Hematopoietic multipotent progenitor cell (in vitro differentiated cells): ENCODE data around the gene CDC42EP4. TPM values are rescaled to one million over a fixed set of nuclear protein-coding genes. Genes with fewer than 3 reads are reported as not detected.
"Not testable (repeated sequence)": the region's sequence is repeated elsewhere in the genome, so short reads cannot be mapped to it uniquely, and the experiment has no call there.

ENCODE experiments used
- DNase-seq, 3 donors: peaks; one replicate each; pipeline ENCODE4 v3.0.0-alpha.2; 2011 to 2015; ENCODE audit warnings: low read depth in 2 of 3, low spot score in 2 of 3
- total RNA-seq: library from RNA; depleted of rRNA; stranded (reverse); fragments of >200 nt; gene quantifications from one replicate; pipeline ENCODE4 v1.2.3, GENCODE V29; 2012

Gene CDC42EP4
- total RNA-seq, 1 donor, result 11.8 TPM

- DNase-seq, result no peak
Measured at GRCh38 chr17:73283250-73283649, 28.6 kb downstream of the CDC42EP4 start.

GRCh38 chr17:73282629-73283028 lies 29.2 kb downstream of the CDC42EP4 start:
- no peak for DNase-seq

DNA sequence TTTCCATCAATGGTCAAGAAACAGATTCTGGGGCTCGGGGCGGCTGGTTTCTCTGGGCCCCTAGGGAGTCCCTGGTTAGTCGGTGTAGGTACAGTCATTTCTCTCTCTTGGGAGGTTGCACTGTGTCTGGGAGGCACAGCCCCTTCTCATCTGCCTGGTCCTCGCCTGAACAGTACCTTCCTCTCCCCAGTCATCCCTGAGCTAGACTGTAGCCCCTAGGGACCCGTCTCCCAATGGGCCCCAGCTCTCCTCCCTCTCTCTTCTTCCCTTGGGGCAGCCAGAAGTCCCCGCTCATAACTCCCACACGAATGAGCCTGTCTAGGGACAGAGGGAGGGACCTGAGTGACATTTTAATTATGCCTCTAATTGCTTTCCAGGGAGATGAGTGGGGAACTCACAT lies 29.9 kb downstream of the CDC42EP4 start:
- DNase-seq, result no peak

DNA sequence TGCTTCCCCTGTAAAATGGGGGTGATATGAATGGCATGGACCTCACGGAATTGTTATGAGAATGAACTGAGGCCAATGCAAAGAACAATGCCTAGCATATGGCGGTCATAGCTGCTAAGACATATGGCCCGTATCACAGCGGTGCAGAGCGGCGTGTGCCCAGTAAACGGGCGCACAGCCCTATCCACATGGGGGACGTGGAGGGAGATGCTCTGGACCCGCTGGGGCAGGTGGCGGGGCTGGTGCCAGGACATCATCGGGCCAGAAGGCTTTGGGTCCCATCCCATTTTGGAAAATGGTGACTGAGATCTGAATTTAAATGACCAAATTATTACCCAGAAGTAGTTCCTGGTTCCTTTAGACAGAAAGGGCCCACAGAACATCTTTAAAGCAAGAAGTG lies 31.6 kb downstream of the CDC42EP4 start:
- no peak for DNase-seq

- no peak for DNase-seq
Measured at GRCh38 chr17:73279704-73280103, 32.1 kb downstream of the CDC42EP4 start.

DNA sequence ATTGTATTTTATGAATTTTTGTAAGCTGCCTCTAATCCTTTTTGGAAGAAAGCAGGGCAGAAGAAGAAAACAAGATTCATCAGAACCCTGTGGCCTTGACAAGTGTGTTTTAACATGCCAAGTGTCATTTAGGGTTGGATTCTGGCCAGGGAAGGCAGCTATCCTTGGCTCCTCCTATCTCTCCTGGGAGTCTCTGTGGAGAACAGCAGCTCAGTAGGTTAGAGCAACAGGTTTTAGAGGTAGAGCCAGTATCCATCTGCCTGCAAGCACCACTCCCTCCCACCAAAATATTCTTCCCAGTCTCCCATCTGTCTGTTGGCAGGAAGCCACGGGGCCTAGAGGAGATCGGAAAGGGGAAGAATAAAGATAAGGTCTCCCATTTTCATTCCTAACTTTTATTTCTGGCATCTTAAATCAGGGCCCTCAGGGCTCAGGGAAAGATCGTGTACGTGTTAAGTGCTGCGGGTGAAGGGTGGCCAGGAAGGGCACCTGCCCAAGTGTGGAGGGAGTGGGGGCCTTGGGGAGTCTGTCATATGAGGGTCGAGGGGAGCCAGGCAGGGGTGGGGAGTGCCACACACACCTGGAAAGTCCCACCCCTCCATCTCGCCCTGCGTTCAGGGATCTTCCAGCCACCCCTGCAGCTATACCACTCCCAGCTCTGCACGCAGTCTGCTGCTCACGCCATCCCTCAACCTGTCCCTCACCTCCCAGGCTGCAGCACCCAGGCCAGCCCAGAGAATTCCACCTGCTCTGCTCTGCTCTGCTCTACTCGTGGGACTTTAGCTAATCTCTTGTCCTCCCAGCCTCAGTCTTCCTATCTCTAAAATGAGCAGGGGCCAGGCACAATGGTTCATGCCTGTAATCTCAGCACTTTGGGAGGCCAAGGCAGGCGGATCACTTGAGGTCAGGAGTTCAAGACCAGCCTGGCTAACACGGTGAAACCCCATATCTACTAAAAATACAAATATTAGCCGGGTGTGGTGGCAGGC lies 33.0 kb downstream of the CDC42EP4 start:
- no peak for DNase-seq

DNA sequence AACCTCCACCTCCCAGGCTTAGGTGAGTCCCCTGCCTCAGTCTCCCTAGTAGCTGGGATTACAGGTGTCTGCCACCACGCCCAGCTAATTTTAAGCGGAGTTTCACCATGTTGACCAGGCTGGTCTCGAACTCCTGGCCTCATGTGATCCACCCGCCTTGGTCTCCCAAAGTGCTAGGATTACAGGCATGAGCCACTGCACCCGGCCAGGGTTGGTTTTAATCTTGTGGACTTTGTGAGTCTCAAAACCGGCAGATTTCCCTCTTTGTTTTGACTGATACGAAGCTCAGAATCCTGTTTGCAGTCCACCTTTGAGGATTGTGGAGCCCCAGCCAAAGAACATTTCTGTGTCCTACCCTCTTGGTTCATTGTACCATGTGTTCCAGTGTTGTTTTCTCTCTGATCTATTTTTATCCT lies 33.7 kb downstream of the CDC42EP4 start:
- DNase-seq, result no peak

DNA sequence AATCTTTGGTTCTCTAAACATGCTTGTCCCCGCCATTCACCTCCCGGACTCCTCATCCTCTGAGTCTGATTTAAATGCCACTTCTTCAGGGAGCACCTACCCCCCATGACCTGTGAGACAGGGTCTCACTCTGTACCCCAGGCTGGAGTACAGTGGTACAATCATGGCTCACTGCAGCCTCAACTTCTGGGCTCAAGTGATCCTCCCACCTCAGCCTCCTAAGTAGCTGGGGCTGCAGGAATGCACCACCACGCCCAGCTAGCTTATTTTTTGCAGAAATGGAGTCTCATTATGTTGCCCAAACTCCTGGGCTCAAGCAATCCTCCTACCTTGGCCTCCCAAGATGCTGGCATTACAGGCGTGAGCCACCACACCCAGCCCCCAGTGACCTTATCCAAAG lies 37.3 kb downstream of the CDC42EP4 start:
- no peak for DNase-seq

DNA sequence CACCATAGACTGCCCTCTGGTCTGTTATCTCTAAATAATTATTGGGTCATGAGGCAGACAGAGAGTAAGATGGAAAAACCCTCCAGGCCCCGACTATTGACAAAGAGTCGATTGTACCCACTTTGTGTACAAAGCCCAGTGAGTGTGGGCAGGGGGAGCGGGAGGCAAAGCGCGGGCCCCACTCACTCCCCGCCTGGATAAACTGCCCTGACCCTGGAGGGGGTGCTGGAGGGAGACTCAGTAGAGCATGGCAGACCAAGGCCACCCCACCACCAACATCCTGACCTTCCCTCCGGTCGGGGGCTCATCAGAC lies 38.9 kb downstream of the CDC42EP4 start:
- no peak for DNase-seq

- DNase-seq, result no peak
Measured at GRCh38 chr17:73271072-73271471, 40.7 kb downstream of the CDC42EP4 start.

- no peak for DNase-seq
Measured at GRCh38 chr17:73269791-73270190, 42.0 kb downstream of the CDC42EP4 start.

DNA sequence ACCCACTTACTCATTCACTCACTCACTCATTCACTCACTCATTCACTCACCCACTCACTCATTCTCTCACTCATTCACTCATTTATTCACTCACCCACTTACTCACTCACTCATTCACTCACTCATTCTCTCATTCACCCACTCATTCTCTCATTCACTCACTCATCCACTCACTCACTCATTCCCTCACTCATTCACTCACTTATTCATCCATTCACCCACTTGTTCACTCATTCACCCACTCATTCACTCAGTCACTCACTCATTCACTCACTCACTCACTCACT lies 42.5 kb downstream of the CDC42EP4 start:
- DNase-seq, result no peak

DNA sequence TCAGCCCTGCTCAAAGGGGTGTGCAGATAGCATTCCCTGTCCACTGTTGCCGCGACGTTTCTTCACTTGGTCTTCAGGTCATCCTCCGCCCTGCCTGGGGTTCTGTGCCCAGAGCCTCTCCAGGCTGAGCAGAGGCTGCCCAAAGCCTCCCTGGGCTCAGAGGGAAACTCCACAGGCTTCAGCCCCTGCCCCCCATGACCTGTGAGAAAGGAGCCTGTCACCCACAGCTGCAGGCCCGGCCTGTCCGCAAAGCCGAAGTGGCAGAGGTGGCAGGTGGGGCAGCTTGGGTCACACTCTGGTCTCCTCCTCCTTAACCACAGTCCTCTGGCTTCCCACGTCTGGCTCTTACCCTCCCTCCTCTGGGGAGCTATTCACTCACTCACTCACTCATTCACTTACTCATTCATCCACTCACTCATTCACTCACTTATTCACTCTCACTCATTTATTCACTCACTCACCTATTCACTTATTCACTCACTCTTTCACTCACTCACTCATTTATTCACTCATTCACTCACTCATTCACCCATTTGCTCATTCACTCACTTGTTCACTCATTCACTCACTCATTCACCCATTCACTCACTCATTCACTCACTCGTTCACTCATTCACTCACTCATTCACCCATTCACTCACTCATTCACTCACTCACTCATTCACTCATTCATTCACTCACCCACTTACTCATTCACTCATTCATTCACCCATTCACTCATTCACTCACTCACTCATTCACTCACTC lies 43.0 kb downstream of the CDC42EP4 start:
- no peak for DNase-seq

GRCh38 chr17:73267648-73268537 lies 43.9 kb downstream of the CDC42EP4 start:
- DNase-seq, result no peak

DNA sequence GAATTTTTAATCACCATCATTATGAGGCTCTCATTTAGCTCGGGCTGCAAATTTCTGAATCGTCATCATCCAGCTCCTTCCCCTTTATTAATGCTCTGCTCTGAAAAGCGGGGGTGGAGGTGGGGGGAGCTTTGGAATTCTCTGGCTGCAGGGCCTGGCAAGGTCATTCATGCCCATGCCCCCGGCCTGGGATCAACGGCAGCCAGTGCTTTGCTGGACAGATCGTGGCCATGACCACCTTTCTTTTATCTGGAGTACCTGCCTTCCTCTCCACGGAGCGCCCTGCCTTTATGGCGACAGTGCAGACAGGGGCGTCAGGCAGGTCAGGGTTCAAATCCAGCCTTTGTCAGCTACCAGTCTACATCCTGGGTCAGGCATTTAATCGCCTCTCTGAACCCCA lies 45.0 kb downstream of the CDC42EP4 start:
- no peak for DNase-seq

DNA sequence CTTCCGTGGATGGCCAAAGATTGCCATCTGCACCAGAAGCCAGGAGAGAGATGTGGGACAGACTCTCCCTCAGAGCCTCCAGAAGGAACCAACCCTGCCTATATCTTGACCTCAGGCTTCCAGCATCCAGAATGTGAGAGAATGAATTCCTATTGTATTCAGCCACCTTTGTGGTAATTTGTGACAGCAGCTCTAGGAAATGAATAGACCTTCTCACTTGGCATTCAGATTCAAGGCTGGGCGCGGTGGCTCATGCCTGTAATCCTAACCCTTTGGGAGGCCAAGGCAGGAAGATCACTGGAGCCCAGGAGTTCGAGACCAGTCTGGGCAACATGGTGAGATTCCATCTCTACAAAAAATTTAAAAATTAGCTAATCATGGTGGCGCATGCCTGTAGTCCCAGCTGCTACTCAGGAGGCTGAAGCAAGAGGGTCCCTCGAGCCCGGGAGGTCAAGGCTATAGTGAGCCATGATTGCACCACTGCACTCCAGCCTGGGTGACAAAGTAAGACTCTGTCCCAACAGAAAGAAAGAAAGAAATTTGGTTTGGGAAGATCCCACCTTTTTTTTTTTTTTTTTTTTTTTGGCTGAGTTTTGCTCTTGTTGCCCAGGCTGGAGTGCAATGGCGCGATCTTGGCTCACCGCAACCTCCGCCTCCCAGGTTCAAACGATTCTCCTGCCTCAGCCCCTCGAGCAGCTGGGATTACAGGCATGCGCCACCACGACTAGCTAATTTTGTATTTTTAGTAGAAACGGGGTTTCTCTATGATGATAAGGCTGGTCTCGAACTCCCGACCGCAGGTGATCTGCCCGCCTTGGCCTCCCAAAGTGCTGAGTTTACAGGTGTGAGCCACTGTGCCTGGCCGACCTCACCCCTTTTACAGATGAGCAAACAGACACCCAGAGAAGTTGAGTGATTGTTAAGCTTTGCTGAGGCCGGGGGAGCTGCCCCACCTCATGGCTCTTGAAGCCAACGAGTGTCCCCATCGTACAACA lies 45.9 kb downstream of the CDC42EP4 start:
- DNase-seq, result no peak

GRCh38 chr17:73264448-73264847 lies 47.4 kb downstream of the CDC42EP4 start:
- not testable (repeated sequence) for DNase-seq

- DNase-seq, result no peak
Measured at GRCh38 chr17:73262676-73263642, 48.8 kb downstream of the CDC42EP4 start.
